OCI-LY3 (cell line): Measurements from ENCODE around the gene CASK.

Experiments used
- EZH2phosphoT487 ChIP-seq: fragments of 200-600 bp; shearing (Covaris generic); IDR thresholded peaks from 2 replicates; pipeline ENCODE4 v1.6.1; 2018; ENCODE audit warnings: antibody characterized with exemption, mixed run types, low read depth
- TF ChIP-seq, protein P1 (sequence below): fragments of 200-600, 300-600 bp; sonication (generic); IDR thresholded peaks from 2 replicates; pipeline ENCODE4 v1.5.1; 2014; ENCODE audit warnings: antibody characterized with exemption, low read length, low read depth

DNA sequence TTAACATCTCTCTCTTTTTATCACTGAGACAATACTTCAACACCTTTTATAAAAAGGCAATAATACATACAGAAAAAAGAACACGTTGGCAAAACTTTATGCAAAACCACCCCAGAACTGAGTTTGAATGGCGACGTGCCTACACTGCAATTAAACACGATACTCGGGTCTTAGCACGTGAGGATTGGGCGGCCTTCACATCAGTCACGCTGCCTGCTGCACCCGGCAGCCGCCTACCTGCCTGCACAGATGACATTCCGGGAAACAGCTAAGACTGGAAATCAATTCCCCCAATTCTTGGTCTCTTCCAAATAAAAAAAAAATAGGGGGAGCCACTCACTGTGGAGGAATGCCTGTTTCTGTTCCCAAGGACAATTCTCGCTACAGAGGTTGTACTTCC, 408.0 kb downstream of the CASK start:
- TF ChIP-seq, protein P1, sequence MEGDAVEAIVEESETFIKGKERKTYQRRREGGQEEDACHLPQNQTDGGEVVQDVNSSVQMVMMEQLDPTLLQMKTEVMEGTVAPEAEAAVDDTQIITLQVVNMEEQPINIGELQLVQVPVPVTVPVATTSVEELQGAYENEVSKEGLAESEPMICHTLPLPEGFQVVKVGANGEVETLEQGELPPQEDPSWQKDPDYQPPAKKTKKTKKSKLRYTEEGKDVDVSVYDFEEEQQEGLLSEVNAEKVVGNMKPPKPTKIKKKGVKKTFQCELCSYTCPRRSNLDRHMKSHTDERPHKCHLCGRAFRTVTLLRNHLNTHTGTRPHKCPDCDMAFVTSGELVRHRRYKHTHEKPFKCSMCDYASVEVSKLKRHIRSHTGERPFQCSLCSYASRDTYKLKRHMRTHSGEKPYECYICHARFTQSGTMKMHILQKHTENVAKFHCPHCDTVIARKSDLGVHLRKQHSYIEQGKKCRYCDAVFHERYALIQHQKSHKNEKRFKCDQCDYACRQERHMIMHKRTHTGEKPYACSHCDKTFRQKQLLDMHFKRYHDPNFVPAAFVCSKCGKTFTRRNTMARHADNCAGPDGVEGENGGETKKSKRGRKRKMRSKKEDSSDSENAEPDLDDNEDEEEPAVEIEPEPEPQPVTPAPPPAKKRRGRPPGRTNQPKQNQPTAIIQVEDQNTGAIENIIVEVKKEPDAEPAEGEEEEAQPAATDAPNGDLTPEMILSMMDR: no peak
- TF ChIP-seq EZH2phosphoT487: no peak
